ENCODE results near the gene ARHGEF28. TPM values are rescaled to one million over a fixed set of nuclear protein-coding genes. Genes with fewer than 3 reads are reported as not detected.

The ARHGEF28 gene
- total RNA-seq, 4 donors from 2014 or later: 8.2 to 16.5 (median 15.4) TPM

- ATAC-seq (ENCODE audit: low FRiP score): no peak
- TF ChIP-seq CTCF (IDR thresholded peaks at IDR 0.05): no peak
- no peak for DNase-seq (ENCODE audit: low spot score)
These were observed 96.2 kb downstream of the ARHGEF28 start for GRCh38 chr5:73722231-73722630.

- ATAC-seq (ENCODE audit: low FRiP score): no peak
These were observed 100.1 kb downstream of the ARHGEF28 start for GRCh38 chr5:73726071-73726470.

GRCh38 chr5:73726606-73727231, 100.7 kb downstream of the ARHGEF28 start:
- TF ChIP-seq CTCF (IDR thresholded peaks at IDR 0.05): no peak
- DNase-seq (ENCODE audit: low spot score) (no peak), ATAC-seq (ENCODE audit: low FRiP score) (no peak)

More at GRCh38 chr5:73726071-73726470, 100.1 kb downstream of the ARHGEF28 start:
- no peak for TF ChIP-seq CTCF (IDR thresholded peaks at IDR 0.05)
- no peak for DNase-seq (ENCODE audit: low spot score)

- TF ChIP-seq CTCF (IDR thresholded peaks at IDR 0.05): no peak
- no peak for ATAC-seq (ENCODE audit: low FRiP score)
- DNase-seq (ENCODE audit: low spot score): no peak
These were observed 101.5 kb downstream of the ARHGEF28 start for GRCh38 chr5:73727470-73727869.

- TF ChIP-seq CTCF (IDR thresholded peaks at IDR 0.05): no peak
- no peak for ATAC-seq (ENCODE audit: low FRiP score)
- DNase-seq (ENCODE audit: low spot score): no peak
These were observed 102.7 kb downstream of the ARHGEF28 start for GRCh38 chr5:73728493-73729273.

- DNase-seq (ENCODE audit: low spot score) (no peak), ATAC-seq (ENCODE audit: low FRiP score) (no peak)
These were observed 103.3 kb downstream of the ARHGEF28 start for GRCh38 chr5:73729329-73729728.

More at GRCh38 chr5:73729329-73729728, 103.3 kb downstream of the ARHGEF28 start:
- TF ChIP-seq CTCF (IDR thresholded peaks at IDR 0.05): no peak

Measured in omental fat pad (tissue), 4 donors.